GM13977 (cell line): ENCODE measurements around the gene KYNU.
"Not testable (repeated sequence)": the region's sequence is repeated elsewhere in the genome, so short reads cannot be mapped to it uniquely, and the experiment has no call there.

Experiments
- DNase-seq: peaks from one replicate; pipeline ENCODE4 v3.0.0; 2012; ENCODE audit warnings: low spot score
- CTCF ChIP-seq: IDR thresholded peaks from 2 replicates; pipeline ENCODE4 v1.5.1; 2012; ENCODE audit warnings: mild to moderate bottlenecking, control low read depth; ENCODE audit not compliant: insufficient read depth; ENCODE audit errors: extremely low read depth, missing control alignments
- in situ Hi-C: fragments of 300-500 bp; cut with MboI; formaldehyde crosslinking; loops from one replicate; pipeline ENCODE4 v1.12.0; 2022; ENCODE audit warnings: low sequenced_read_pairs, low pct_unique_long_range_greater_than_20kb, mixed read lengths, inconsistent platforms; ENCODE audit not compliant: unreplicated experiment

The KYNU gene

DNA sequence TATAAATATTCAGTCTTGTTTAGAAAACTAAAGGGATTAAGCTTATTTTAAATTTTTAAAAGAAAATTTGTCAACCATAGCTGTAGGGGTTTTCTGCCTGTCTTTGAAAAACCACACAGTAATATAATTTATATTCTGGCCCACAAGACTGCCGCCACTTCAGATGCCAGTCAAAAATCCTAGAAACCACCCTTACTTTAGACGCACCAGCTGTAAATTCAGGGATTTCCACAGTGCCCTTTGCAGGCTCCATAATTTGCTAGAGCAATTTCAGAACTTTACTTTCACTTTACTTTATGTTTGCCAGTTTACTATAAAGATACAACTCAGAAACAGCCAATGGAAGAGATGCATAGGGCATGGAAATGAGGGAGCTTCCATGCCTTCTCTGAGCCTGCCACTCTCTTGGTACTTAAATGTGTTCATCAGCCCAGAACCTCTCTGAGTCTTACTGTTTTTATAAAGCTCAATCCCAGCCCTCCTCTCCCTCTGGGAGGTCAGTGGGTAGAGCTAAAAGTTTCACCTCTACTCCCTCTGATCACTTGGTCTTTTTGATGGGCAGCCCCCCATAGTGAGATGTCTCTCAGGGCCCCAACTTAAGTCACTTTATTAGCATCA lies 63.3 kb downstream of the KYNU start:
- no peak for TF ChIP-seq CTCF
- DNase-seq: no peak
- in situ Hi-C loops: no loop called here

DNA sequence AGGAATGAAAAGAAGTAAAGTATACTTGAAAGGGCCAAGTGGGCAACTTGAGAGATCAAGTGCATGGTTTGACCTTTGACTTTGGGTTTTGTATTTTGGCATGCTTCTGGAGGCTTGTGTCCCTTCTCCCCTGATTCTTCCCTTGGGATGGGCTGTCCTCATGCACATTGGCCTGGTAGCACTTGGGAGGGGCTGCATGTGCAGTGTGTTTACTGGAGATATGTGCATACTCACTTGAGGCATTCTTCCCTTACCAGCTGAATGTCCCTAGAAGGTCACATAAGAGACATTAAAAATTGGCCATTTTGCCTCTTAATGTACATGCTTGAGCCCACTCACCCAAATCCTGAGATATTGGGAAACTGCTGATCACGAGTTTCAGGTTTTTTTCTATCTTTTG lies 65.2 kb downstream of the KYNU start:
- TF ChIP-seq CTCF: no peak
- in situ Hi-C loops: no loop called here
- DNase-seq: no peak

- no peak for TF ChIP-seq CTCF
- in situ Hi-C loops: no loop called here
- no peak for DNase-seq
Observed at GRCh38 chr2:142944264-142944663, 66.8 kb downstream of the KYNU start.

DNA sequence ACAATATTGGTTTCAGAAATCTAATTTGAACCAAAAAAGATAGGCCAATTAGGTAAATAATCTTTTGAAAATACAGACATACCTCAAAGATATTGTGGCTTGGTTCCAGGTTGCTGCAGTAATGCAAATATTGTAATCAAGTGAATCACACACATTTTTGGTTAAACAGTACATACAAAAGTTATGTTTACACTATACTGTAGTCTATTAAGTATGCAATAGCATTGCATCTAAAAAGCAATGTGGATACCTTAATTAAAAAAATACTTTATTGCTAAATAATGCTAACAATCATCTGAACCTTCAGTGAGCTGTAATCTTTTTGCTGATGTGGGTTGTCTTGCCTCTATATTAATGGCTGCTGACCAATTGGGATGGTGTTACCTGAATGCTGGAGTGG lies 67.3 kb downstream of the KYNU start:
- DNase-seq: no peak
- no peak for TF ChIP-seq CTCF
- in situ Hi-C loops: no loop called here

- DNase-seq: no peak
- TF ChIP-seq CTCF: no peak
- in situ Hi-C loops: no loop called here
Observed at GRCh38 chr2:142946941-142947340, 69.5 kb downstream of the KYNU start.

- in situ Hi-C loops, DNase-seq: not testable (repeated sequence)
Observed at GRCh38 chr2:142948723-142949122, 71.3 kb downstream of the KYNU start.

DNA sequence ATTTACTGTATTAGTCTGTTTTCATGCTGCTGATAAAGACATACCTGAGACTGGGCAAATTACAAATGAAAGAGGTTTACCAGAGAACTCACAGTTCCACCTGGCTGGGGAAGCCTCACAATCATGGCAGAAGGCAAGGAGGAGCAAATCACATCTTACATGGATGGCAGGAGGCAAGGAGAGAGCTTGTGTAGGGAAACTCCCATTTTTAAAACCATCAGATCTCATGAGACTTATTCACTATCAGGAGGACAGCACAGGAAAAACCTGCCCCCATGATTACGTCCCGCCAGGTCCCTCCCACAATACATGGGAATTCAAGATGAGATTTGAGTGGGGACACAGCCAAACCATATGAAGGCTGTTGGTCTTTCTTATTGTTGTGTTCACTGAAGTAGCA lies 72.9 kb downstream of the KYNU start:
- DNase-seq, in situ Hi-C loops: not testable (repeated sequence)

DNA sequence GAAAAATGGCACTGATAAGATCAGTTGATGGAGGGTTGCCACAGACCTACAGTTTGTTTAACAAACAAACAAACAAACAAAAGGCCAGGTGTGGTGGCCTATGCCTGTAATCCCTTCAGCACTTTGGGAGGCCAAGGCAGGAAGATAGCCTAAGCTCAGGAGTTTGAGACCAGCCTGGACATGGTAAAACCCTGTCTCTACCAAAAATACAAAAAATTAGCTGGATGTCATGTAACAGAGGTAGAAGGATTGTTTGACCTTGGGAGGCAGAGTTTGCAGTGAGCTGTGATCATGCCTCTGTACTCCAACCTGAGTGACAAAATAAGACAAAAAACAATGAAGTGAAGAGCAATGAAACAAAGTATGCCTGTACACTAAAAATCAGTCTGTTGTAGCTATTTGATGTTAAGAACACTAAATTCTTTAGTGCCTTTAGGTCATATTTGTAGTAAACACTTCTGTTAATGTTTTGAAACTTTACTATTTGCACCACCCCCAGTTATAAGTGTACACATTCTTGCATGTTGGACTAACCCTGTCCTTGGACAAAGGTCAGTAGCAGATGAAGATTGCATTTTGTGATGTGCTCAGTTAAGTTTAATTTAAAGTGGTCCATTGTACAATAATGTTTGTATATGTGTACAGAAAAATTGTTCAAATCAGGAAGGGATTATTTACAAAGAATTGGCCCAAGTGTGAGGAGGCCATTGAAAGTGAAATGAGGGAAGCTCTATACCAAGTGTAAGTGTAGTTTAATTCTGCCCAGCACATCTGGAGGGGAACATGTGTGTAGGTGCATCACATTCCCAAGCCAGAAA lies 73.9 kb downstream of the KYNU start:
- in situ Hi-C loops: no loop called here
- TF ChIP-seq CTCF: no peak

More for the DNA sequence above, 73.9 kb downstream of the KYNU start:
- DNase-seq: no peak
